GM18907 (cell line): Measurements from ENCODE around the gene RGS19.

Experiments used
- ATAC-seq: cut with Tn5 transposase; IDR thresholded peaks from one replicate; pipeline ENCODE4 v1.9.1; 2021; ENCODE audit warnings: mild to moderate bottlenecking, moderate library complexity; ENCODE audit not compliant: unreplicated experiment

RGS19 gene

DNA sequence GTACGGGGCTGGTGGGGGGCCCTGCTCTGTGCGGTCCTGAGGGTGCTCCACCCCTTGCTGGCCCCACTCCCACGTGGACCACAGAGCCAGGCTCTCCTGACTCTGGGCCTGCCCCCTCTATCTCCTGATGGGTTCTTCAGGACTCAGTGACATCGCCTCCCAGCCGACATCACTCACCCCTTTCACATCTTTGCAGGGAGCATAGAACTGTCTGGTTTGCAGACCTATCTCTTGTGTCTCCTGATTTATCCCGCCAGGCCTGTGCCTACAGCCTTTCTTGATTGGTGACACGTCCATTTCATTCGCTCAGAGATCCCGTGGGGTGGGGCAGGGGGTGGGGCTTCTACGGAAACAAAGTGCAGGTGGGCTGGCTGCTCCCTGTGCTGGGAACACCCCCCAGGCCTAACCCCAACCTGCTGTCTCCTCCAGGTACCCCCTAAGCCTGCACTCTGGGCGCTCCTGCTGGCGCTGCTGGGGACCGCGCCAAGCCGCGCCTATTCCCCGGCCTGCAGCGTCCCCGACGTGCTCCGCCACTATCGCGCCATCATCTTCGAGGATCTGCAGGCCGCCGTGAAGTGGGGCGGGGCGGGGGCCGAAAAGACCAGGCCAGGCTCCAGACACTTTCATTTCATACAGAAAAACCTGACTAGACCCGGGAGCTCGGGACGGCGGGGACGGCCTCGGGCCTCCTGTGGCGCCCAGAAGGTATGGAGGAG lies 41.7 kb downstream of the RGS19 start:
- ATAC-seq = no peak

- ATAC-seq = no peak
These were observed 42.2 kb downstream of the RGS19 start for GRCh38 chr20:64037199-64037497.

GRCh38 chr20:64036346-64037198 lies 42.7 kb downstream of the RGS19 start:
- no peak for ATAC-seq

- ATAC-seq = no peak
These were observed 43.4 kb downstream of the RGS19 start, which contains the start of gene C20orf204 for GRCh38 chr20:64035933-64036345. C20orf204 (plus strand) TSS chr20:64036182; CDS start chr20:64036324, 142 bp downstream.

DNA sequence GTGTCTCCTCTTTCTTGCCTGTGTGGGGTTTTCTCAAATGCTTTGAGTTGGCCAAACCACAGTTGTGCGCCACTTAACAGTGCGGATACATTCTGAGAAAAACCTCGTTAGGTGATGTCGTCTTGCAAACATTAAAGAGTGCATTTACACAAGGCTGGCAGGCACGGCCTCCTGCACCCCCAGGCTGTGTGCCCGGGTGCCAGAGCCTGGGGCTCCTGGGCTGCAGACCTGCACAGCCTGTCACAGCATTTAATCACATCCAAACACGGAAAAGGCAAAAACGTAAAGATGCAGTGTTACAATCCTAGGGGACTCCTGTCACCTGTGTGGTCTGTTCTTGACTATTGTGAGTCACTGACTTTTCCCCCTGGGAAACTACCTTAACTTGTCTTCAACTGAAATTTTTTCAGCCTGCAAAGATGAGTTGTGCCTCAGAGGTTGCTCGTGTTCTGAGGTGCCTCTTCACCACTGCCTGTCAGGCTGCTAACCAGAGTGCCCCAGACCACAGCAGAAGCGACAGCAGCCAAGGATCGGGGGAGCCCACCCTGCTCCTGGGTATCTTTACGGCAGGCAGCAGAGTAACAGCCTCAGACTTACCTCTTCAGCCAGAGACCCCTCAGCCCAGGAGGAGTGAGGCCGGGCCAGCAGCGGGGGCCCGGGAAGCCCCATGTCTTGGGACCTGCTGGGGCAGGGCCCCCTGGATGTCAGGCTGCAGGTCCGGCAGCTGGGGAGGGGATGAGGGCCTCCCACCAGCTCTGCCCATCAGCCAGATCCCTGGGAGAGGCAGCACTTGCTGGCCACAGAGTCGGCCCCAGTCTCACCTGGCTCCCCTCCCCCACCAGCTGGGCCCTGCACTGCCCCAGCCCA lies 44.0 kb downstream of the RGS19 start:
- ATAC-seq = no peak

GRCh38 chr20:64033981-64034493 lies 45.3 kb downstream of the RGS19 start:
- no peak for ATAC-seq

- ATAC-seq = no peak
These were observed 46.4 kb downstream of the RGS19 start for GRCh38 chr20:64032706-64033624.

DNA sequence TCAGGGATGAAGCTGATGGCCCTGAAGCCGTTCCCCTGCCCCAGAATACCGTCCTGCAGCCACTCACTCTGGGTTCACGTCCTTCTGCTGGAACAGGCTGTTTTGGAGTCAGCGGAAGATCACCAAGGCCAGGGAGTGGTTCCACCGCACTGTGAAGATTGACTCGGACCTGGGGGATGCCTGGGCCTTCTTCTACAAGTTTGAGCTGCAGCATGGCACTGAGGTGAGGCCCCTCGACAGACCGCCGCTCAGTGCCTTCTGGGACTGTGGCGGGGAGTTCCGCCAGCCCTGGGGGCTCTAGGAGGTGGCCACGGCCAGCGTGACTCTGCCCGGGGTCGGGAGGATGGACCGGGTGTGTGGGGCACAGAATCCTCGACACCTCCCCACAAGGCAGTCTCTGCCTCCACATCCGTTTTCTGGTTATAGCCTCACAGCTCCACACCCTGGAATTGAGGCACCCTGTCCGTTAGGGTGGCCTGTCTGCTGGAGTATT lies 47.5 kb downstream of the RGS19 start:
- no peak for ATAC-seq

DNA sequence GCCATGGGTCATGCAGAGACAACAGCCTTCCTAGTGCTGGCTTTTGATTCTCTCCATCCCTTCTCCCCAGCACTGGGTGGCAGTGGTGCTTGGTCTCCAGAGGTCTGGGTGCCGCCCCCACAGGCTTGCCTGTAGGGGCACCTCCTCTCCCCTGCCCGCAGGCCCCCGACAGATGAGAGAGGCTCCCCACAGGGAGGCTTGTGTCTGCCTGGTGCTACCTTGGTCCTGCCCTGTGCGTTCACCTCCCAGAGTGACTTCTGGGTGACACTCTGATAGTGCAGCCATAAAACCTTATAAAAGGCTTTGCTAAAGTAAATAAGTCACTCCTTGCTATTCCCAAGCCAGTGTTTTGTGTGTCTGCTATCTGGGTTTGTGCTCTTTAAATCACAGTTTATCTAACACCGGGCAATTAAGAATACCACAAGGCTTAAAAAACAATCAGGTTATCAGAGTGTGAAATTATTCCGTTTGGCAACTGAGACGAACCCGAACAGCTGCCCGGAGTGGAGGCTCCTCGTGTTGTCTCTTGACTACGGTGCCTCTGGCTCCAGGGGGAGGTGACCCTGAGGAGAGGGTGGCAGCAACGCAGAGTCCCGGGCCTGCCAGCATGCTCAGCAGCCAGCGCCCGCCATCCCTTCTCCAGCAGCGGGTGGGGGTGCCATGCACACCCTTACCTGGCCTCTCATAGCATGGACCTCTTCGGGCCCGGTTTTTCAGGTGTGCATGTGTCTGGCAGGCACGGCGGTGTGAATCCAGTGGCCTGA lies 48.8 kb downstream of the RGS19 start:
- ATAC-seq = no peak

DNA sequence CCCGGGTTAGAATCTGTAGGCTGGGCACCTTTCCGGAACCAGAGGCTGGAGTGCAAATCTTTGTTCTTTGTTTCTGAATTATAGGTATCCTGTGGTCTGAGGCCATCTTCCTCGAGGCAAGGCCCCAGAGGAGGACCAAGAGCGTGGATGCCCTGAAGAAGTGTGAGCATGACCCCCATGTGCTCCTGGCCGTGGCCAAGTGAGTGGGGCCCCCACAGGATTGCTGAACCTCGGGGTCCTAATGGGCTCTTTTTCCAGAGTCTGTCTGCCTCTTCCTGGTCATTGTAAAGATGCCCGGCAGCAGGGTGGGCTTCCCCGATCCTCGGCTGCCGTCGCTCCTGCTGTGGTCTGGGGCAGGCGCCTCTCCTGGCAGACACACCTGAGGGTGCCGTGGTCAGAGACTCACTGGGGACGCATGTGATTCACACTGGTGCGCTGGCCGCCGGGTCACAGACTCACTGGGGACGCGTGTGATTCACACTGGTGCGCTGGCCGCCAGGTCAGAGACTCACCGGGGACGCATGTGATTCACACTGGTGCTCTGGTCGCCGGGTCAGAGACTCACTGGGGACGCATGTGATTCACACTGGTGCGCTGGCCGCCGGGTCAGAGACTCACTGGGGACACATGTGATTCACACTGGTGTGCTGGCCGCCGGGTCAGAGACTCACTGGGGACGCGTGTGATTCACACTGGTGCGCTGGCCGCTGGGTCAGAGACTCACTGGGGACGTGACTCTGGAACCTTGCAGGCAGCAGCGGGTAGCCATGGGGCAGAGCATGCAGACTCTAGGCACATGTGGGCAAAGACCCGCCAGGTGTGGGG lies 49.8 kb downstream of the RGS19 start:
- no peak for ATAC-seq

DNA sequence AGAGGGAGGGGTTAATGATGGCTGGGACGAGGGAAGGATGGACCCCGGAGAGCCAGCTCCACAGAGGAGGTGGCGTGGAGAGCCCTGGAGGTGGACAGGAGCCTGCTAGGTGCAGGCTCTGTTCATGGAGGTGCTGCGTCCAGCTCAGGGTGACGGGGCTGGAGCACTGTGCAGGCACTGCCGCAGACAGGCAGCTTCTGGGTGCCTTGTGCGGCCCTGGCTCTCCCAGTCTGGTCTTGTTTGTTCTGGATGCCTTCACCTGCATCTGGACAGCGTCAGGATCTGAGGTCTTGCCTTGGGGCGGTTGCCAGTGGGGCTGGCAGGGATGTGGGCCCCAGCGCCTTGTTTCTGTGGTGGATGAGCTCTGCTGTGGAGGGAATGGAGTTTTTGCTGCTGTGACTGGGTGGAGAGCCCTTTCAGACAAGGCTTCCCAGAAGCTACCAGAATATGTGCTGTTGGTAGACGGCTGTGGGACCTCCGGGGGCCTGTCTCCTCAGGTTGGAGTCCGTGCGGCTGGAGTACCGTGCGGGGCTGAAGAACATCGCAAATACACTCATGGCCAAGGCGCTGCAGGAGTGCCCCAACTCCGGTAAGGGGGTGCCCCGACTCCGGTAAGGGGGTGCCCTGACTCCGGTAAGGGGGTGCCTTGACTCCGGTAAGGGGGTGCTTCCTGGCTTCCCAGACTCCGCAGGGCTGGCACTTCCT lies 51.2 kb downstream of the RGS19 start:
- no peak for ATAC-seq

GRCh38 chr20:64025826-64026412 lies 53.4 kb downstream of the RGS19 start:
- no peak for ATAC-seq

GRCh38 chr20:64025101-64025825 lies 54.1 kb downstream of the RGS19 start:
- no peak for ATAC-seq

DNA sequence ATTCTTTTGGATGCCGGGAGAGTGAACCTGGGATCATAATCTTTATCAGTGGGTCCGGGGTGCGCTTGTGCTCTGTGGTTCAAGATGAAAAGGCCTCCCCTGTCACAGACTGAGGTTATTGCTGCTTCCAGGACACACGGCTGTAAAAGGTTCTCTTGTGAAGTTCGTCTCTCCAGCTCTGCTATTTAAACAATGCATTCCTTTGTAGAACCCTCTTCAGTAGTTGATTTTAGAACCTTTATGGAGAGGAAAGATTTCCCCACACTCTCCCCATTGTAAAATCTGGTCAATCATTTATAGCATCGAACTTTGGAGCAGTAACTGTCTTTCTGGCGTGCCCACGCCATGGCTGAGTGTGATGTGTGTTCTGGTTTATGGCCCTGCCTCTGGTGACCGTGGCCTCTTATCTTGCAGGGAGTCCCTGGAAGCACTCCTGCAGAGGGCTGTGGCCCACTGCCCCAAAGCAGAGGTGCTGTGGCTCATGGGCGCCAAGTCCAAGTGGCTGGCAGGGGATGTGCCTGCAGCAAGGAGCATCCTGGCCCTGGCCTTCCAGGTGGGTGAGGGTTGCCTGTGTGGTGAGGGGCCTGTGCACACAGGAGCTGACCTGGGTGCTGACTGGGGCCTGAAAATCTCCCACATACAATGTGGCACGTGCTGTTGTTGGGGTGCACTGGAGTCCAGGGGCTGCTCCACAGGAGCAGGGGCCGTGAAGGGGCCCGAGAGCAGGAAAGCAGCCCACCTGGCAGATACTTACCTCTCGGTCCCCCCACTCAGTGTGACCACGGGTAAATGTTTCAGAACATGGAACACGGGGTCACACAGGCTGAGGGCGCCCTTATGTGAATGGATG lies 55.0 kb downstream of the RGS19 start:
- no peak for ATAC-seq

DNA sequence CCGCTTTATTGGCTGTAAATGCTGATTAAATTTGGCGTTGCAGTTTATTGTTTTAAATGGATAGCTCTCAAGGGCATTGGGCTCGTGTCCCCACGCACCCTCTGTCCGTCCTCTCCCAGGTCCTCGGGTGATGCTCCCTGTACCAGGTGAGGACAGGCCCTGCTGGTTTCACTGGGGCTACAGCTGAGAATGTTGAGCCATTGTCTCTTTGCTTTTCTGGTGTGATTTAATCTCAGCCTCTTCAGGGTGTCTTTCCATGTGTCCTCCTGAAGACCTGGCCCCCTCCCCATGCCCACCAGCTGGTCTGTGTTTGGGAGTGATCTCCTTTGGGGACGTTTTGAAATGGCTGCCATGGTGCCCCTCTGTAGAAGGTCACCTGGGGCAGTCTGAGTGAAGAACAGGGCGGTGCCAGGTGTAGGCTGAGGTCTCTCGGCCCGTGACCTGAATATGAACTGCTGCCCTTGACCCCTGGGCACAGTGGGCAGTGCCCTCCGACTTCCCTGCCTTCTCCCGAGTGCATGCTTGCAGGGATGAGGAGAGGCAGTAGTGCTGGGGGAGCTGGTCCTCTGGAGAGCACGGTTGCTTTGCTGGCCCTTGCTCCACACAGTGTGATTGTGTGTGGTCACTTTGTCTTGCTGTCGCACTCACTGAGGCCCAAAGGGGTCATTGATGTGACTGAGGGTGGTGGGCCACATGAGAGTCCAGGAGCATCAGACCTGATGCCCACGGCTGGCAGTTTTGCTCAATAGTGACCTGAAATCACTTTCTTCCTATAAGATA lies 55.8 kb downstream of the RGS19 start:
- ATAC-seq = no peak
